ENCODE results near the gene FRYL. TPM values are rescaled to one million over a fixed set of nuclear protein-coding genes. Genes with fewer than 3 reads are reported as not detected.

Gene FRYL
- total and polyA plus RNA-seq, 2 of the 8 experiments (the other 6 are each of a cell fraction or from before 2014, with no cell fraction given) = 8.0 to 36.5 TPM

DNA sequence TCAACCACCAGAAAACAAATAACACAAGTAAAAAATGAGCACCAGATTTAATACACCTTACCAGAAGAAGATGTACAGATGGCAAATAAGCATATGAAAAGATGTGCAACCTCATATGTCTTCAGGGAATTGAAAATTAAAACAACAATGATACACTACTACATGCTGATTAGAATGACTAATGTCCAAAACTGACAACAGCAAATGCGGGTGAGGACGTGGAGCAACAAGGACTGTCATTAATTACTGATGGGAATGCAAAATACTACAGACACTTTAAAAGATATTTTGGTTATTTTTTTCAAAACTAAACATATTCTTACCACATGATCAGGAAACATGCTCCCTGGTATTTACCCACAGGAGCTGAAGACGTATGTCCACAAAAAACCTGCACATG is 140.3 kb downstream of the FRYL start:
- FAIRE-seq = no peak
- POLR2A ChIA-PET (ENCODE audit: partially characterized antibody) = no interaction called here
- H3K4me1 ChIP-seq (replicated peaks in 1 of 4; ENCODE audit: control insufficient read depth in 3 of 4, insufficient read depth in 4 of 4, low read length in 3 of 4) = peaks cover 0 to 4% (median 0%) of the 10 kb centered on the region in 4 experiments; a peak in 1 of 7 replicates
- TF ChIP-seq RXRA (IDR thresholded peaks at IDR 0.05; ENCODE audit: insufficient read depth, low read depth, low read length) (no peak), CTBP2 (IDR thresholded peaks at IDR 0.05; ENCODE audit: borderline replicate concordance, insufficient read depth, insufficient read length, low read length) (no peak)

More for the DNA sequence above, 140.3 kb downstream of the FRYL start:
- Histone ChIP-seq H4K20me1 (replicated peaks in 1 of 2; ENCODE audit: control insufficient read depth in 1 of 2, insufficient read depth in 2 of 2, low read length in 2 of 2) (peaks cover 0 to 2% of the 10 kb centered on the region in 2 experiments), H2BK15ac (ENCODE audit: low read length) (no peak overlapping the region), H2AK5ac (ENCODE audit: low read depth, low read length) (no peak overlapping the region), H3K14ac (ENCODE audit: insufficient read length) (no peak overlapping the region), H3K27ac (ENCODE audit: low read depth, low read length) (no peak overlapping the region), H3K27me3 (replicated peaks in 1 of 4; ENCODE audit: control insufficient read depth in 3 of 4, extremely low read depth in 1 of 4, insufficient read depth in 3 of 4, low read length in 3 of 4) (no peaks in the 10 kb centered on the region), H4K5ac (ENCODE audit: insufficient read length, low read depth, low read length) (no peak overlapping the region), H2AFZ (ENCODE audit: low read length) (no peak overlapping the region), H3K9ac (replicated peaks in 1 of 4; ENCODE audit: extremely low read depth in 1 of 4, low read depth in 3 of 4, low read length in 3 of 4) (no peak overlapping the region), H4K91ac (replicated peaks; ENCODE audit: insufficient read length, low read length) (no peak overlapping the region), H3K4me2 (ENCODE audit: insufficient read depth in 1 of 2, low read depth in 2 of 2, low read length in 2 of 2) (no peak overlapping the region), H3K23me2 (ENCODE audit: low read depth, low read length) (no peaks in the 10 kb centered on the region), H3K18ac (ENCODE audit: extremely low read depth, low read length) (no peak overlapping the region), H3K36me3 (ENCODE audit: control insufficient read depth in 2 of 4, insufficient read depth in 4 of 4, low read length in 3 of 4) (no peaks in the 10 kb centered on the region), H3K23ac (ENCODE audit: insufficient read length) (no peak overlapping the region), H3K56ac (replicated peaks; ENCODE audit: insufficient read length, low read depth, low read length) (no peak overlapping the region), H2BK120ac (replicated peaks; ENCODE audit: low read depth, low read length) (no peak overlapping the region), H3K79me1 (ENCODE audit: low read depth, low read length) (no peaks in the 10 kb centered on the region), H3K9me3 (ENCODE audit: insufficient read depth in 2 of 2, low read depth in 1 of 2, low read length in 1 of 2) (no peaks in the 10 kb centered on the region), H4K8ac (ENCODE audit: extremely low read depth, insufficient read depth, low read length) (no peak overlapping the region), H2BK5ac (ENCODE audit: low read depth, low read length) (no peak overlapping the region), H2BK20ac (ENCODE audit: low read length) (no peak overlapping the region), H3K4ac (replicated peaks; ENCODE audit: insufficient read length, low read depth, low read length) (no peak overlapping the region), H2BK12ac (ENCODE audit: low read depth, low read length) (no peak overlapping the region), H3K79me2 (ENCODE audit: control insufficient read depth in 1 of 2, insufficient read depth in 2 of 2, low read length in 2 of 2) (peaks cover 0 to 25% of the 10 kb centered on the region in 2 experiments; a peak in 2 of 4 replicates), H3K4me3 (ENCODE audit: extremely low read depth in 1 of 4, insufficient read depth in 2 of 4, low read depth in 3 of 4, low read length in 4 of 4) (no peak overlapping the region)
- 92% methylated on average over 3 of the region's 3 CpGs; no CpG with 5 or more reads in 1 of the 2 experiments for WGBS, 2 experiments (ENCODE audit: extremely low coverage in 1 of 2, insufficient coverage in 1 of 2, insufficient read length in 1 of 2, insufficient replicate concordance in 2 of 2, low coverage in 1 of 2, low lambda C conversion rate in 2 of 2, missing lambda C conversion rate in 1 of 2)
- no peak for DNase-seq (ENCODE audit: low read depth in 1 of 2, low spot score in 2 of 2)
- CTCF ChIA-PET (ENCODE audit: partially characterized antibody) = interaction anchor here (1.1 to 1.2 kb wide), 2 partner anchors 61 to 135 kb away, joined by 3 read pairs; no protein-coding TSS in a partner anchor

All from H1 (cell line).